ENCODE measurements around the gene SLC27A5.
"Not testable (repeated sequence)": the region's sequence is repeated elsewhere in the genome, so short reads cannot be mapped to it uniquely, and the experiment has no call there.

Gene SLC27A5

DNA sequence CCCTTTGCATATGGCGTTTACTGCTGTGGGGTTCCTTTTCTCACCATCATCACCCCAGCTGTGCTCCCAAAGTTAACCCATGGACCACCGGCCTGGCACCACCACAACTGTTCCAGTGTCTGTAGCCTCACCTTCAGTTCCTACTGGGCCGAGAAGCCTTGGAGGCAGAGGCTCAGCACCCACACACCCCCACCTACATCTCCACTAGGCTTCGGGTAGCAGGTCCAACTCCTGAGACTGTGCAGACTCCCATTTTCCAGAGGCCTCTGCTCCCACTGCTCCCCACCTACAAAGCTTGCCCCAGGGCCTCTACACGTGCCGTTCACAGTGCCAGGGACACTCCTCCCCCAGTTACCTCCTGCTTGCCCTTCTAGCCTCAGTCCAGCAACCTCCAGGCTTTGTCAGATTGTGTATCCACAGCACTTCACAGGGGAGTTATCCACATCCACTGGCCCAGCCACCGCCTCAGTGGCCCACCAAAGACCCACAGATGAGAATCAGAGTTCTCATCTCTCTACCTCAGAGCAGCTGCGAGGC, 14.1 kb downstream of the SLC27A5 start:
- no peak for DNase-seq

DNA sequence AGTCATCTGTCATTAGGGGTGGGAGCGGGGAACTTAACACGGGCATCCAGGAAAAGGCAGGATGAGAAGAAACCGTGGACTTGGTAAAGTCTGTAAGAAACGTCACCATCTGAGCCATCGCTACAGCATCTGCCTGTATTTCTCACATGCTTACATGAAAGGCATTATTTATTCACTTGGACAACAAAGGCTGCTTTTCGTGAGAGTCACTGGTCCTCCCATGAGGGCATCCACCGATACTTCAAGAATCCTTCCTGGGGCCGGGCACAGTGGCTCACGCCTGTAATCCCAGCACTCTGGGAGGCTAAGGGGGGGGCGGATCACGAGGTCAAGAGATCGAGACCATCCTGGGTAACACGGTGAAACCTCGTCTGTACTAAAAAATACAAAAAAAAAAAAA, 19.5 kb downstream of the SLC27A5 start:
- no peak for DNase-seq

DNA sequence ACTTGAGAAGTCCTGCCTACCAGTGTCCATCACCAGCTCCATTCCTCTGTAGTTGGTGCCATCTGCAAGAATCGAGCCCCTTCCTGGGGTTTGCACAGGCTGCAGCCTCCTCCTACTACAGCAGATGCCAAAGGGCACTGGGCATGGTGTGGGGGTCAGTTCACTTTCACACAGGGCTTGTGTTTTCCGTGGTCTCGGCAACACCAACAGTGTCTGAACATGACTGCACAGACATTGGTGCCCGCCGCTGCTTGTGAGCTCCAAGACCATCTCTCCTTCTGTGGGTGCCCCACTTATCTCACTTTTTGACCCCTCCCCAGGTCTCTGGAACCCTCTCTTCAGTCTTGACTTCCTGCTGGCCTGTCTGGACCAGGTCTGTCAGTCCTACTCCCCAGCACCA, 20.4 kb downstream of the SLC27A5 start:
- no peak for DNase-seq

DNA sequence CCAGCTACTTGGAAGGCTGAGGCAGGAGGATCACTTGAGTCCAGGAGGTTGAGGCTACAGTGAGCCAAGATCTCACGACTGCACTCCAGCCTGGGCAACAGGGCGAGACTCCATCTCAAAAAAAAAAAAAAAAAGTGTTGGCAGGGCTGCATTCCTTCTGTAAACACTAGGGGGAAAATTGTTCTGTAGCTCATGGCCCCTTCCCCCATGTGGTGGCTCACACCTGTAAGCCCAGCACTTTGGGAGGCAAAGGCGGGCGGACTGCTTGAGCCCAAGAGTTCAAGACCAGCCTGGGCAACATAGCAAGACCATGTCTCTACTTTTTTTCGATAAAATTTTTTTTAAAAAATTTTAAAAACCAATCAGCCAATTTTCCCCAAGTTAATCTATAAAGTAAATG, 27.4 kb downstream of the SLC27A5 start:
- DNase-seq = not testable (repeated sequence)

DNA sequence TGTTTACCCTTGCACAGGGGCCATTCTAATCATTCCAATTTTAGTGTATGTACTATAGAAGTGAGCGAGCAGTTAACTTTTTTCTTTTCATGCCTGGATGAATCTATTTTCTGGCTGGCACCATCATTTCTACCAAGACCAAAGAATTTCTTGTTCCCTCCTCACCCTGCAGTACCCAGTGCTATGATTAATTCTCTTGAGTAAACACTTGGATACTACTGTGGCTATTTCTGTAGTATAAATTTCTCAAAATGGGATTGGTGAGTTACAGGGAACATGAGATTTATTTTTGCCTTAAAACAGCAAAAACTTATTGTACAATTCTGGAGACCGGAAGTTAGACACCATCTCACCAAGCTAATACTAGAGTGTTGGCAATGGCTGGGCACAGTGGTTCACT, 28.0 kb downstream of the SLC27A5 start:
- no peak for DNase-seq

DNA sequence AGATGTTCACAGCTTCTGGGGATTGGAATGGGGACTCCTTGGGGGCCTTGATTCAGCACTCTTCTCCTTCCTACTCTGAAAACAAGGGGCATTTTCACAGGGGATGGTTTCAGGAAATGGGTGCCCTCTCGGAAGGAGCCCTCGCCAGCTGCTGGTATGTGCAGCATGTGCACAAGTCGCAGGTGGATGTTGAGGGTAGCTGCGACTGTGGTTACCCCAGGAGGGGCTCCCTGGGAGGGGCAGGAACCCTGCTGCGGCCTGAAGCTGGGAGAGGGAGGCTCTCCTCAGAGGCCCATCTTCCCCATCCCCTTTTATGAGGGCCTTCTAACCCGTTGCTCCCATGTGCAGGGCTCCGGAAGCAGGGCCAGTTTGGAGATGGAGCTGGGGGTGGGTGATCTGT, 29.4 kb downstream of the SLC27A5 start:
- DNase-seq = no peak

DNA sequence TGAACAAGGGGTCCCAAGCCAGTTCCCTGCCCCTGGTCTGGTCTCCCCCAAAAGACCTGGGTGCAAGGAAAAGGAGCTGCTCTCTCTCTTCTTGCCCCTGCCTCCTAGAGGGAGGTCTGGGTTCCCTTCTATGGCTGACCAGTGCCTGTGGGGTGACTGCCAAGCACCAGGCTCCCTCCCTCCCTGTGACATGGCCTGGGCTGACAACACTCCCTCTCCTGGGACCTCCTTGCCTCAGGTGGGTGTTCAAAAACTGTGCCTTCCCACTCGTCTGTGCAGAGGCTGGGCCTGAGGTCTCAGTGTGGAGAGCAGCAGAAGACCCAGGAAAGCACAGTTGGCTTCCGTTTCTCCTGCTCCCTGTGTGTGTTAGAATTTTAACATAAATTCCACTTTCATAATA, 31.0 kb downstream of the SLC27A5 start:
- no peak for DNase-seq

DNA sequence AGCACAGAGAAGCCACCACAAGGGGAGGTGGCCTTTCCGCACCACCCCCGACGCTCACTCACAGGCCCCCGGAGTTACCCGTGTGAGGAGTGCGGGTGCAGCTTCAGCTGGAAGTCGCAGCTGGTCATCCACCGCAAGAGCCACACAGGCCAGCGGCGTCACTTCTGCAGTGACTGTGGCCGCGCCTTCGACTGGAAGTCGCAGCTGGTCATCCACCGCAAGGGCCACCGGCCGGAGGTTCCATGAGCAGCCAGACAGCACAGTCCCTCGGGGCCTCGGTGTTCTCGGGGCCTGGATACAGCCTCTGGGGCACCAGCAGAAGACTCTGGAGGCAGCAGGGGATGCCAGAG, 31.3 kb downstream of the SLC27A5 start:
- DNase-seq = no peak

DNA sequence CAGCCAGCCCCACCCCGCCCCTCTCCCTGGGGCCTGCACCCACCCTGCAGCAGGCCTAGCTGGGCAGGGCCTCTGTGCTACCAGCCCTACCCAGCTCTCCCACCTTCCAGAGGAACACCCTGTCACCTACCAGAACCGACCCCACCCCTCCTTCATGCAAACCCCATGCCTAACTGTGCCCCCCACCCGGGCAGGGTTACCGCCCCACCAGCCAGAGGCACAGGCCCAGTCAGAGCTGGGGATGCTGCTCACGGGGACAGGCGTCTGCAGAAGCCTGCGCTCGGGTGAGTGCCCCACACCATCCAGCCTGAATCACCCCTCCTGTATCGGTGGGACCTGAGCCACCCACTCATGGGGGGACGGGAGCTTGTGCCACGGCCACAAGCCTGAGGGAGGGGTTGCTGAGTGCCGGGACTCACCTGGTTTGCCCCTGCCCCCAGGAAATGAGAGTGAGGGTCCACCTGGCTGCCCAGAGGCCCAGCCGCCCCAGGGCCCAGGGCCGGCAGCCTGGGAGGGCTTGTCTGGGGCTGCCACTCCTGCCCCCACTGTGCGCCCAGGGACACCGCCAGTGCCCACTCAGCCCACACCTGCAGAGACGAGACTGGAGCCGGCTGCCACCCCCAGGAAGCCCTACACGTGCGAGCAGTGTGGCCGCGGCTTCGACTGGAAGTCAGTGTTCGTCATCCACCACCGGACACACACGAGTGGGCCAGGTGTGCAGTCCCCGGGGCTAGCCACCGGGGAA, 31.9 kb downstream of the SLC27A5 start:
- DNase-seq = no peak

DNA sequence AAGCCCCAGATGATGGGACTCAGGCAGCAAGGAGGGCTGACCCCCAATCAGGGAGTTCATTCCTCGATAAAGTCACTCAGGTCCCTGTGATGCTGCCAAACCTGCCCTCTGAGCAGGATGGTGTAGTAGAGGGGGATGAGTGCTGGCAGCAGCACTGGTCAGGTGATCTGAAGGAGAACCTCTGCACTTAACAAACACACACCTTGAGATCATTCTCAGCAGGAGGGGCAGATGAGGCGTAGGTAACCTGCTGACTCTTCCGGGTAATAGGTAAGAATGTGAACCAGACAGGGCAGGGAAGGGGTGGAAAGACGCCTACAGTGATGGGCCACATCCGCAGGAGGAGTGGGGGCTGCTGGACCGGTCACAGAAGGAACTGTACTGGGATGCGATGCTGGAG, 32.5 kb downstream of the SLC27A5 start:
- no peak for DNase-seq

DNA sequence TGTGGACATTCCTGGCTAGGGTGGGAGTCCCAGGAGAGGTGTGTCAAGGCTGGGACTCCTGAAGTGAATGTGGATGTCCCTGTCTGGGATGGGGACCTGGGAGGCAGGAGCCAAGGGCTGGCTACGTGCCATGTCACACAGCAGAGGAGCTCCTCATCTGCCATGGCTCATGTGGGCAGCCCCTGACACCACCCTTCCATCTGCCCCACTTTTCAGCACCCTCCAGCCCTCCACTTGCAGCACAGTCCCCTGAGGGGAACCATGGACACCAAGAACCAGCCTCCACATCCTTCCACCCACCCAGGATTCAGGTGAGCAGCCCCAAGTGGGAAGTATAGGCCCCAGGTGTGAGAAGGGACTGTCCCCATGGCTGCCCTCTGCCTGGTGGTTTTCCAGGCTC, 33.9 kb downstream of the SLC27A5 start:
- DNase-seq = no peak

DNA sequence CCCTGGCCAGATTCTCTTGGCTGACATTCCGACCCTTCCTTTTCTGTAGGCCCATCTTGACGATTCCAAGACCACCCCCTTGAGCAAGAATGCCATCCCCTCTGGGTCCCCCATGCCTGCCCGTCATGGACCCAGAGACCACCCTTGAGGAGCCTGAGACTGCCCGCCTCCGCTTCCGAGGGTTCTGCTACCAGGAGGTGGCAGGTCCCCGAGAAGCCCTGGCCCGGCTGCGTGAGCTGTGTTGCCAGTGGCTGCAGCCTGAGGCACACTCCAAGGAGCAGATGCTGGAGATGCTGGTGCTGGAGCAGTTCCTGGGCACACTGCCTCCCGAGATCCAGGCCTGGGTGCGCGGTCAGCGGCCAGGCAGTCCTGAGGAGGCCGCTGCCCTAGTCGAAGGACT, 34.7 kb downstream of the SLC27A5 start:
- DNase-seq = no peak

DNA sequence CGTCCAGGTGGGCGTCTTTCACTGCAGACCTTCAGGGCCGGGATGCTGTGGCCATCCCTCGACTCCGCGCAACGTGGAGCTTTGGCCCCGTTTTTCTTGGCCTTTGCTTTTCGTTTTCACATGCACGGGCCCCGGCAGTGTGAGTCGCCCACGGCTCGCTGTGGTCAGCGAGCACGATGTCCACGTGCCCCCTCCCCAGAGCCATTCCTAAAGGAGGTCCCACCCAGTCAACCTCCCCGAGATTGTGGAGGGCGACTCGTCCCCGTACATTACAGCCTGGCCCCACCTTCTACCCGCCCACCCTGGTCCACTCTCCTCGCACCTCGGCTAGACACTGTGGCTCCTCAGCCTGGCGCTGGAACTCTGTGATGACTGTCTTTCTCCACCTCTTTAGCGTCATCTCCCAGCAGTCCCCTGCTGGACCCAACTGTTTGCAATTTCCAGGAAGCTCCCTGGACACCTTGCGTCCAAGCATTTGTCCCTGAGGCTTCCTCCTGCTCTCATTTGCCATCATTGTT, 35.2 kb downstream of the SLC27A5 start:
- no peak for DNase-seq

DNA sequence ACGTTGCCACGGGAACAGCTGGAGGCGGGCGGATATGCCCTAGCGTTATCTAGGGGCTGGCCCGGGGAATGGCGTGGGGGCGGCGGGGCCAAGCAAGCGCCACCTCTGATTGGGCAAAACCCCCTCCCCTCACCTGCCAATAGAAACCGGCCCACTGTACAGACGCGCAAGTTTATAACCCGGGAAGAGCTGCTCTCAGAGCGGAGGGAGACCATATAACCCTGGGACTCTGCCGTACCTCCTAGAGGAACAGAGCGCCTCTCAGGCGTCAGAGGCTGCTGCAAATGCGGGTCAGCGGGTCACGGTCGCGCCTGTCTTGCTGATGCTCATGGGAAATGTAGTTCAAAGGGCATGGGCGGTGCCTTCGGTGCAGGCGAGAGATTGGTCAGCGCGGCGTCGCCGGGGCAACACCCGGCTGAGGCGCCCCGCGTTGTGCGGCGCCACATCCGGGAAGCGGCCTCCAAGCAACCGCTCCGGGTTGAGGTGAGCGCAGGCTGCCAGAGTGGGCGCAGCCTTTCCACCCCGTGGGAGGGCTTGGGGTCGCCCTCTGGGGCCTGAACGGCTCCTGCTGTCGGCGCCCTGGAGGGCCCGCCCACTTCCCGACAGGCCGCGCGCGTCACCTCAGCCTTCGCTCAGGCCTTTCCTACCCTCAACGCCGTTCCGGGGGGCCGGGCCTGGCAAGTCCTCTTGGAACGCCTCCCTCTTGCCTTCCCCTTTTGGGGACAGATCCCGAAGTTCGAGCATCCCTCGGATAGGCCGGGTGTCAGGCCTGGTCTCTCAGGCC, 35.9 kb downstream of the SLC27A5 start, which contains the start of gene ZNF446:
TSS of gene ZNF446 (plus strand) at position 639 of the 784 bp plus-strand sequence. CDS start 867 bp downstream, outside the sequence.
- peak; percentile 95 to 97 (median 97) for DNase-seq

DNA sequence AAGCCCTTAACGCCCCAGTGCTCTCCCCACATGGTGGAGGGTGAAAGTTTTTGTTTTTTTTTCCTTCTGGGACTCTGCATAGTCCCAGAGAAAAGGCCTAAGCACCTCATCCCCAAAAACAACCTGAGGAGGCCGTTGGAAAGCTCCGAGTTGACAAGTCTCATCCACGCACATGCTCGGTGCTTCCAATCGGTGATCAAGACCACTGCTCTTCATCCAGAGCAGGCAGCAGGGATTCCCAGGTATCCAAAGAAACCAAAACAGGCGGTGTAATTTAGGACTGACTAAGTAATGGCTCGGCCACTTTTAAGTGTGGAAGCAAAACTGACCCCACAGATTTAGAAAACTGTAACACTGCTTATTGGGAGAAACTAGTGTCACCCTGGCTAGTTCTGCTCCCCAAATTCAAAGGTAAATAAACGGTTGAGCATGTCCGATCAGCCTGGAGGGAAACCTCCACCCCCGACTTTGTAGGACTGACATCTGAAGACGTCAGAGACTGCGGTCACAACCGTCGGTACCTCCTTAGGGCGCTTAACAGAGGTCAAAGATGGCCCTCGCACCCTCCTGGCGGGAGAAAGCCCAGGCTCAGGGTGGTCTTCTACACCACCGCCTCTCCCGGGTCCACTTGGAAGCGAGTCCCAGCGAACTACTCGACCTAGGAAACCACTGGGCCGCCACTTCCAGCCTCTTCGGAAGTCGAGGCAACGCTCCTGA, 36.6 kb downstream of the SLC27A5 start:
- no peak for DNase-seq

DNA sequence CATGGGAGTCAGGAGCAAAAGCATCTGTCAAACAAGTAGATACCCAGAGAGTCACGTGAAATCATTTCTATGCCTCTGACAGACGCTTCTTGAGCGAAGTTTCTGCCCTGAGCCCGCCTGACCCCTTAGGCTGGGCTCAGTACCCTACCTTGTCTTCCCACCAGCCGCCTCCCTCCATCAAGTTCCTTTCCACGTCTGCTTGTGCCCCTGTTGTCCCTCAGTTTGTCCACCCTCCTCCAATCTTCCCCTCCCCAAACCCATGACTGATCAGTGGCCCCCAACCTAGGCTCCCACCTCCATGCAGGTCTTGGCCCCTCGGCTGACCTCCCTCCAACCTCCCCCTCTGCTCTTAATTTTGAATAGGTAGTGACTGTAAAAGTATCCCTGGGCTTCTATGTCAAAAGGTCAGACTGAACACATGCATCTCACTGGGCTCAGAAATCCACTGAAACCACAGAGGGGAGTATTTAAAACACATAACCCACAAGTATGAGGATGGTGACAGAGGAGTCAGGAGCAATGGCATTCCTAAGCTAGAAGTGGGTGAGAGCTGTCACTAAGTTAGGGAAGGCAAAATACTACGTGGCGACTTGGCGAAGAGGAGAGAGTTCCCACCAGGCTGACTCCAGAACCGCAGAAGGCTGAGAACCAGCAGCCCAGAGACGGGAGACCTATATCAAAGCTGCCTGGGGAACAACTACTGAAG, 37.3 kb downstream of the SLC27A5 start:
- no peak for DNase-seq

DNA sequence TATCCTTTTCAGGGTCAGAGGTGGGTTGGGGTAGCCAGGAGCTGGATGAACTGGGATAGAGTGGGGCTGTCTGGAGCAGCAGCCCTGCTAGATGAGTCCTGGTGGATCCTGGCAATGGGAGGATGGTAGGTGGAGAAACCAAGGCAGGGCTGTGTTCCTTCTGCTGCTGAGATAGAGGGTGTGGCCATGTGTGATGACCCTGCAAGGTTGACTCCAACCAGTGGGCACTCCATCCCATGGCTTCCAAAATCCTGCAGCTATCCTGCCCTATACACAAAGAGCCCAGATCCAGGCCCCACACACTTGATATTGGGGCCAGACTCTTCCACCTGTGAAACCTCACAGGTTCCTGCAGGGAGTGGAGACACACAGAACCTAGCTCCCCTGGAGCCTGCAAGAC, 38.0 kb downstream of the SLC27A5 start:
- DNase-seq = no peak

DNA sequence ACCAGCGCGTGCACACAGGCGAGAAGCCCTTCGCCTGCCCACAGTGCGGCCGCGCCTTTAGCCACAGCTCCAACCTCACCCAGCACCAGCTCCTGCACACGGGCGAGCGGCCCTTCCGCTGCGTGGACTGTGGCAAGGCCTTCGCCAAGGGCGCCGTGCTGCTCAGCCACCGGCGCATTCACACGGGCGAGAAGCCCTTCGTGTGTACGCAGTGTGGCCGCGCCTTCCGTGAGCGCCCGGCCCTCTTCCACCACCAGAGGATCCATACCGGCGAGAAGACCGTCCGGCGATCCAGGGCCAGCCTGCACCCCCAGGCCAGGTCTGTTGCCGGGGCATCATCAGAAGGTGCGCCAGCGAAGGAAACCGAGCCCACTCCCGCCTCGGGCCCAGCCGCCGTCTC, 40.1 kb downstream of the SLC27A5 start:
- DNase-seq = no peak

DNA sequence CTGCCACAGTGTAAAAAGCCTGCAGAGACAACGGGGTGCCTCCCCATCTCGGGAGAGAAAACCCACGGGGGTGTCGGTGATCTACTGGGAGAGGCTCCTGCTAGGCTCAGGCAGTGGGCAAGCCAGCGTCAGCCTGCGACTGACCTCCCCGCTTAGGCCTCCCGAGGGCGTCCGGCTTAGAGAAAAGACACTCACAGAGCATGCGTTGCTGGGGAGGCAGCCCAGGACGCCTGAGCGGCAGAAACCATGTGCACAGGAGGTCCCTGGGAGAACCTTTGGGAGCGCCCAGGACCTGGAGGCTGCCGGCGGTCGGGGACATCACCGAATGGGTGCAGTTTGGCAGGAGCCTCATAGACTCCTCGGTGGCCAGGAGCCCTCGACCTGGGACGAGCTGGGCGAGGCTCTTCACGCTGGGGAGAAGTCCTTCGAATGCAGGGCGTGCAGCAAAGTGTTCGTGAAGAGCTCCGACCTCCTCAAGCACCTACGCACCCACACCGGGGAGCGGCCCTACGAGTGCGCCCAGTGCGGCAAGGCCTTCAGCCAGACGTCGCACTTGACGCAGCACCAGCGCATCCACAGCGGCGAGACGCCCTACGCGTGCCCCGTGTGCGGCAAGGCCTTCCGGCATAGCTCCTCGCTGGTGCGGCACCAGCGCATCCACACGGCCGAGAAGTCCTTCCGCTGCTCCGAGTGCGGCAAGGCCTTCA, 40.8 kb downstream of the SLC27A5 start:
- DNase-seq = not testable (repeated sequence)

DNA sequence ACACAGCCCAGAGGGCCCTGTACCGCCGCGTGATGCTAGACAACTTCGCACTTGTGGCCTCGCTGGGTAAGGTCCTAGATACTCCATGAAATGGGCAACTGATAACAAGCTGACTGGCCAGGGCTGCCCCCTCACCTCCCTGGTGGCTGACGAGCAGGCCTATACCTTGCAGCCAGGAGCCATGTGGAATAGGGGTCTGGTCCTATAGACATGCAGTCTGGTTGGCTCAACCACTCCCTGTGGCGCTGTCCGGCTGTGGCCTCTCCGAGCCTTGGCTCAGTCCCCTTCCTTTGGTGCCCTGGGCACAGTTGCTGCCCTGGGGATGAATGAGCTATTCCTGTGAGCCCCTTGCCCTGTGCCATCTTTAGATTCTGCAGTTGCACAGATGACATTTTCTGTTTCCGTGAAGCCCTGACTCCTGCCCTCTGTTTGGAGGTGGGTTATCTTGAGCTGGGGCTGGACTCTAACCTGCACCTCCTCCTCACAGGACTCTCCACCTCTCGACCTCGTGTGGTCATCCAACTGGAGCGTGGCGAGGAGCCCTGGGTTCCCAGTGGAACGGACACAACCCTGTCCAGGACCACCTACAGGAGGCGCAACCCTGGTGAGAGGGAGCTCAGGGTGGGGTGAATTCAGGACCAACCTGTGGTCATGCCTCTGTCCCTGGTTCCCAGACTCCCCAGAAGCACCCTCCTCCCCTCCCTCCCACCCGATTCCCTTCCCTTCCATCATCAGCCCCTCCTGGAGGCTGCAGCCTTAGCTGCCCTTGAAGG, 42.4 kb downstream of the SLC27A5 start:
- no peak for DNase-seq

Data from suppressor macrophage (primary cell).